Lower leg skin (tissue), 3 donors: ENCODE measurements around the gene PYHIN1.

Experiments
- CTCF ChIP-seq, 3 donors: fragments of 450-650 bp; IDR thresholded peaks; one replicate each; pipeline ENCODE4 v1.5.1; 2016; ENCODE audit warnings: antibody characterized with exemption in 3 of 3, mild to moderate bottlenecking in 3 of 3, moderate library complexity in 2 of 3
- POLR2A ChIP-seq, 2 donors: fragments of 450-650 bp; IDR thresholded peaks; one replicate each; pipeline ENCODE4 v1.6.1; 2016 to 2017; ENCODE audit warnings: antibody characterized with exemption in 2 of 2, mild to moderate bottlenecking in 1 of 2, moderate library complexity in 1 of 2

GRCh38 chr1:158969166-158969565, 37.8 kb downstream of the PYHIN1 start:
- no peak for TF ChIP-seq CTCF (IDR thresholded peaks at IDR 0.05)
- no peak for TF ChIP-seq POLR2A (IDR thresholded peaks at IDR 0.05)
